NCI-H82 treated with DMSO at 0.1 percent for 48 hours (cell line): Measurements from ENCODE around the gene OLFML2B.

ENCODE experiments used
- DNase-seq: peaks from one replicate; lab custom pipeline; 2025; ENCODE audit not compliant: unreplicated experiment; lab: John Stamatoyannopoulos, UW

OLFML2B gene

GRCh38 chr1:162008799-162009198 is 14.9 kb downstream of the OLFML2B start:
- DNase-seq: no peak

- DNase-seq: no peak
These were observed 16.2 kb downstream of the OLFML2B start for GRCh38 chr1:162007466-162007865.

- DNase-seq: no peak
These were observed 17.6 kb downstream of the OLFML2B start for GRCh38 chr1:162006081-162006480.

- no peak for DNase-seq
These were observed 19.2 kb downstream of the OLFML2B start for GRCh38 chr1:162004441-162004950.

- no peak for DNase-seq
These were observed 19.8 kb downstream of the OLFML2B start for GRCh38 chr1:162003830-162004215.

GRCh38 chr1:162003061-162003829 is 20.4 kb downstream of the OLFML2B start:
- no peak for DNase-seq

- DNase-seq: no peak
These were observed 23.6 kb downstream of the OLFML2B start for GRCh38 chr1:162000053-162000420.

- no peak for DNase-seq
These were observed 24.2 kb downstream of the OLFML2B start for GRCh38 chr1:161999301-162000052.

- DNase-seq: no peak
These were observed 24.9 kb downstream of the OLFML2B start for GRCh38 chr1:161998811-161999210.

GRCh38 chr1:161997152-161997551 is 26.5 kb downstream of the OLFML2B start:
- DNase-seq: no peak

GRCh38 chr1:161994175-161994668 is 29.4 kb downstream of the OLFML2B start:
- no peak for DNase-seq

GRCh38 chr1:161993576-161993975 is 30.1 kb downstream of the OLFML2B start:
- no peak for DNase-seq

- no peak for DNase-seq
These were observed 33.9 kb downstream of the OLFML2B start for GRCh38 chr1:161989786-161990185.

- no peak for DNase-seq
These were observed 34.6 kb downstream of the OLFML2B start for GRCh38 chr1:161989108-161989507.

GRCh38 chr1:161988413-161988812 is 35.3 kb downstream of the OLFML2B start:
- no peak for DNase-seq

GRCh38 chr1:161987872-161988271 is 35.8 kb downstream of the OLFML2B start:
- DNase-seq: no peak

GRCh38 chr1:161987303-161987702 is 36.4 kb downstream of the OLFML2B start:
- DNase-seq: no peak

GRCh38 chr1:161986328-161986727 is 37.3 kb downstream of the OLFML2B start:
- no peak for DNase-seq

- no peak for DNase-seq
These were observed 38.3 kb downstream of the OLFML2B start for GRCh38 chr1:161985301-161985822.

- DNase-seq: no peak
These were observed 39.9 kb downstream of the OLFML2B start for GRCh38 chr1:161983725-161984124.

- DNase-seq: no peak
These were observed 40.8 kb downstream of the OLFML2B start for GRCh38 chr1:161982917-161983316.

- no peak for DNase-seq
These were observed 41.2 kb downstream of the OLFML2B start for GRCh38 chr1:161982507-161982895.
